GM23338 (cell line): ENCODE measurements around the gene CCDC91. TPM values are rescaled to one million over a fixed set of nuclear protein-coding genes. Genes with fewer than 3 reads are reported as not detected.

Experiments
- ATAC-seq: fragments of 200-7000 bp; cut with Tn5 transposase; 3 replicates; pipeline ENCODE4 v1.9.1; 2020
- DNase-seq: peaks from one replicate; pipeline ENCODE4 v3.0.0-alpha.2; 2015; ENCODE audit warnings: low spot score
- H2AFZ ChIP-seq: fragments of 200-600 bp; sonication (generic); 2 replicates; pipeline ENCODE4 v1.8.0; 2016; ENCODE audit warnings: antibody characterized with exemption, mild to moderate bottlenecking, moderate library complexity
- H3F3A ChIP-seq: fragments of 200-600 bp; sonication (generic); replicated peaks from 2 replicates; pipeline ENCODE4 v1.8.0; 2017; ENCODE audit warnings: antibody characterized with exemption, mixed run types, low read depth
- H3K27ac ChIP-seq: fragments of 200-600 bp; sonication (generic); 2 replicates; pipeline ENCODE4 v1.6.1; 2016; ENCODE audit warnings: low read depth
- H3K27me3 ChIP-seq: fragments of 200-600 bp; sonication (generic); 2 replicates; pipeline ENCODE4 v1.8.0; 2016; ENCODE audit warnings: mild to moderate bottlenecking, mixed run types, moderate library complexity; ENCODE audit not compliant: insufficient read depth
- H3K36me3 ChIP-seq: fragments of 200-600 bp; sonication (generic); 2 replicates; pipeline ENCODE4 v1.8.0; 2016; ENCODE audit warnings: mild to moderate bottlenecking; ENCODE audit not compliant: insufficient read depth
- H3K4me1 ChIP-seq: fragments of 200-600 bp; sonication (generic); 2 replicates; pipeline ENCODE4 v1.8.0; 2016; ENCODE audit warnings: mild to moderate bottlenecking, moderate library complexity; ENCODE audit not compliant: insufficient read depth
- H3K4me2 ChIP-seq: fragments of 200-600 bp; sonication (generic); 2 replicates; pipeline ENCODE4 v1.7.1; 2017; ENCODE audit warnings: mixed run types
- H3K4me3 ChIP-seq: fragments of 200-600 bp; sonication (generic); 2 replicates; pipeline ENCODE4 v1.6.1; 2016; ENCODE audit warnings: mixed run types
- H3K79me2 ChIP-seq: fragments of 200-600 bp; sonication (generic); replicated peaks from 2 replicates; pipeline ENCODE4 v1.8.0; 2017; ENCODE audit warnings: mild to moderate bottlenecking; ENCODE audit not compliant: insufficient read depth
- H3K9me2 ChIP-seq: fragments of 200-600 bp; sonication (generic); 2 replicates; pipeline ENCODE4 v1.8.0; 2017; ENCODE audit not compliant: insufficient read depth
- H4K20me1 ChIP-seq: fragments of 200-600 bp; sonication (generic); replicated peaks from 2 replicates; pipeline ENCODE4 v1.8.0; 2017; ENCODE audit warnings: mild to moderate bottlenecking; ENCODE audit not compliant: insufficient read depth
- H3K27ac Mint-ChIP-seq: 2 replicates; pipeline ENCODE4 v1.8.0; 2020; ENCODE audit warnings: inconsistent platforms, mild to moderate bottlenecking, moderate library complexity, mixed read lengths
- H3K27me3 Mint-ChIP-seq: 3 replicates; pipeline ENCODE4 v1.8.0; 2022; ENCODE audit warnings: low read depth, mild to moderate bottlenecking, moderate library complexity, mixed read lengths, inconsistent platforms; ENCODE audit not compliant: insufficient read depth, poor library complexity
- H3K36me3 Mint-ChIP-seq: 3 replicates; pipeline ENCODE4 v1.8.0; 2021; ENCODE audit warnings: low read depth, mild to moderate bottlenecking, inconsistent platforms, moderate library complexity, mixed read lengths
- H3K4me1 Mint-ChIP-seq: 3 replicates; pipeline ENCODE4 v1.8.0; 2020; ENCODE audit warnings: mild to moderate bottlenecking, inconsistent platforms, mixed read lengths
- H3K4me3 Mint-ChIP-seq: 3 replicates; pipeline ENCODE4 v1.8.0; 2021; ENCODE audit warnings: moderate library complexity, mild to moderate bottlenecking, inconsistent platforms, mixed read lengths
- H3K9me3 Mint-ChIP-seq: 3 replicates; pipeline ENCODE4 v1.8.0; 2020; ENCODE audit warnings: moderate library complexity, mild to moderate bottlenecking, inconsistent platforms, mixed read lengths
- CREB1 ChIP-seq: fragments of 250-450 bp; sonication (Bioruptor Pico); IDR thresholded peaks from 2 replicates; pipeline ENCODE4 v1.5.0; 2020; ENCODE audit warnings: low read depth, mild to moderate bottlenecking, moderate library complexity
- ETS1 ChIP-seq: IDR thresholded peaks from 2 replicates; pipeline ENCODE4 v1.6.1; 2016; ENCODE audit warnings: antibody characterized with exemption
- EZH2 ChIP-seq: fragments of 200-600 bp; sonication (generic); IDR thresholded peaks from one replicate; pipeline ENCODE4 v1.8.0; 2017; ENCODE audit warnings: antibody characterized with exemption, mild to moderate bottlenecking, low read depth; ENCODE audit not compliant: unreplicated experiment
- EZH2phosphoT487 ChIP-seq: fragments of 200-600 bp; sonication (generic); IDR thresholded peaks from one replicate; pipeline ENCODE4 v1.8.1; 2018; ENCODE audit warnings: antibody characterized with exemption; ENCODE audit not compliant: unreplicated experiment
- JUNB ChIP-seq: IDR thresholded peaks from one replicate; pipeline ENCODE4 v1.6.1; 2016; ENCODE audit warnings: antibody characterized with exemption; ENCODE audit not compliant: unreplicated experiment
- NANOG ChIP-seq: IDR thresholded peaks from 2 replicates; pipeline ENCODE4 v1.6.1; 2016; ENCODE audit warnings: antibody characterized with exemption, borderline replicate concordance
- POLR2AphosphoS5 ChIP-seq: IDR thresholded peaks from 2 replicates; pipeline ENCODE4 v1.6.1; 2016; ENCODE audit warnings: antibody characterized with exemption, low read depth
- STAT1 ChIP-seq: IDR thresholded peaks from one replicate; pipeline ENCODE4 v1.6.1; 2016; ENCODE audit warnings: antibody characterized with exemption; ENCODE audit not compliant: unreplicated experiment
- ZNF114 ChIP-seq: fragments of 250-450 bp; sonication (Bioruptor Pico); IDR thresholded peaks from 2 replicates; pipeline ENCODE4 v1.5.0; 2020; ENCODE audit warnings: mild to moderate bottlenecking, moderate library complexity
- ZNF462 ChIP-seq: fragments of 250-450 bp; sonication (Bioruptor Pico); IDR thresholded peaks from 2 replicates; pipeline ENCODE4 v1.5.0; 2020; ENCODE audit warnings: mild to moderate bottlenecking, moderate library complexity
- polyA plus RNA-seq: library from polyadenylated mRNA; unstranded; fragments of >200 nt; fragmentation: Nextera tagmentation; extraction: Ambion mirVana; gene quantifications from 2 replicates; pipeline ENCODE4 v1.2.1, GENCODE V29; 2016
- total RNA-seq: library from RNA; depleted of rRNA; stranded (reverse); fragments of >200 nt; shearing (Covaris generic); gene quantifications from 2 replicates; pipeline ENCODE4 v1.2.3, GENCODE V29; 2014
- TF ChIP-seq, protein P1 (sequence below), 2 experiments: fragments of 200-600 bp in 1 of 2; sonication (generic) in 1 of 2; conservative IDR thresholded peaks; 2 replicates each; pipeline versions ENCODE4 v1.5.1 to v1.6.1; 2016 to 2017; ENCODE audit warnings: antibody characterized with exemption in 2 of 2, low read depth in 2 of 2, mild to moderate bottlenecking in 2 of 2, moderate library complexity in 1 of 2
- TF ChIP-seq, protein P2 (sequence below): IDR thresholded peaks from one replicate; pipeline ENCODE4 v1.6.1; 2018; ENCODE audit warnings: antibody characterized with exemption; ENCODE audit not compliant: unreplicated experiment

The CCDC91 gene
- total and polyA plus RNA-seq, 2 experiments from 2014 or later, result 24.7 to 48.7 TPM

GRCh38 chr12:28340261-28341045, 150.2 kb downstream of the CCDC91 start:
- no peak overlapping the region for H3K27ac Mint-ChIP-seq
- no peak; the same call in 2 of the 3 replicates for ATAC-seq
- H3K27me3 Mint-ChIP-seq, result peaks cover 3% of the 10 kb centered on the region

More at GRCh38 chr12:28340261-28341045, 150.2 kb downstream of the CCDC91 start:
- H2AFZ ChIP-seq, result no peak overlapping the region
- no peaks in the 10 kb centered on the region for H3K79me2 ChIP-seq
- H3F3A ChIP-seq, result no peaks in the 10 kb centered on the region
- H3K4me2 ChIP-seq, result no peak overlapping the region
- DNase-seq, result no peak
- Mint-ChIP-seq H3K4me3 (no peak overlapping the region), H3K36me3 (no peaks in the 10 kb centered on the region), H3K4me1 (peaks cover 4% of the 10 kb centered on the region; the same call in 2 of the 3 replicates), H3K9me3 (no peaks in the 10 kb centered on the region)
- no peak overlapping the region for H3K4me3 ChIP-seq
- no peaks in the 10 kb centered on the region for H4K20me1 ChIP-seq
- no peaks in the 10 kb centered on the region for H3K36me3 ChIP-seq
- TF ChIP-seq ZNF114 (CRISPR knock-in tag) (no peak), POLR2AphosphoS5 (no peak), NANOG (no peak), JUNB (no peak), EZH2 (no peak), CREB1 (CRISPR knock-in tag) (no peak), STAT1 (no peak), ZNF462 (no peak), ETS1 (no peak), EZH2phosphoT487 (no peak)
- TF ChIP-seq, protein P1, sequence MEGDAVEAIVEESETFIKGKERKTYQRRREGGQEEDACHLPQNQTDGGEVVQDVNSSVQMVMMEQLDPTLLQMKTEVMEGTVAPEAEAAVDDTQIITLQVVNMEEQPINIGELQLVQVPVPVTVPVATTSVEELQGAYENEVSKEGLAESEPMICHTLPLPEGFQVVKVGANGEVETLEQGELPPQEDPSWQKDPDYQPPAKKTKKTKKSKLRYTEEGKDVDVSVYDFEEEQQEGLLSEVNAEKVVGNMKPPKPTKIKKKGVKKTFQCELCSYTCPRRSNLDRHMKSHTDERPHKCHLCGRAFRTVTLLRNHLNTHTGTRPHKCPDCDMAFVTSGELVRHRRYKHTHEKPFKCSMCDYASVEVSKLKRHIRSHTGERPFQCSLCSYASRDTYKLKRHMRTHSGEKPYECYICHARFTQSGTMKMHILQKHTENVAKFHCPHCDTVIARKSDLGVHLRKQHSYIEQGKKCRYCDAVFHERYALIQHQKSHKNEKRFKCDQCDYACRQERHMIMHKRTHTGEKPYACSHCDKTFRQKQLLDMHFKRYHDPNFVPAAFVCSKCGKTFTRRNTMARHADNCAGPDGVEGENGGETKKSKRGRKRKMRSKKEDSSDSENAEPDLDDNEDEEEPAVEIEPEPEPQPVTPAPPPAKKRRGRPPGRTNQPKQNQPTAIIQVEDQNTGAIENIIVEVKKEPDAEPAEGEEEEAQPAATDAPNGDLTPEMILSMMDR (conservative IDR thresholded peaks at IDR 0.05; ENCODE audit: low read depth in 2 of 2), result no peak
- TF ChIP-seq, protein P2, sequence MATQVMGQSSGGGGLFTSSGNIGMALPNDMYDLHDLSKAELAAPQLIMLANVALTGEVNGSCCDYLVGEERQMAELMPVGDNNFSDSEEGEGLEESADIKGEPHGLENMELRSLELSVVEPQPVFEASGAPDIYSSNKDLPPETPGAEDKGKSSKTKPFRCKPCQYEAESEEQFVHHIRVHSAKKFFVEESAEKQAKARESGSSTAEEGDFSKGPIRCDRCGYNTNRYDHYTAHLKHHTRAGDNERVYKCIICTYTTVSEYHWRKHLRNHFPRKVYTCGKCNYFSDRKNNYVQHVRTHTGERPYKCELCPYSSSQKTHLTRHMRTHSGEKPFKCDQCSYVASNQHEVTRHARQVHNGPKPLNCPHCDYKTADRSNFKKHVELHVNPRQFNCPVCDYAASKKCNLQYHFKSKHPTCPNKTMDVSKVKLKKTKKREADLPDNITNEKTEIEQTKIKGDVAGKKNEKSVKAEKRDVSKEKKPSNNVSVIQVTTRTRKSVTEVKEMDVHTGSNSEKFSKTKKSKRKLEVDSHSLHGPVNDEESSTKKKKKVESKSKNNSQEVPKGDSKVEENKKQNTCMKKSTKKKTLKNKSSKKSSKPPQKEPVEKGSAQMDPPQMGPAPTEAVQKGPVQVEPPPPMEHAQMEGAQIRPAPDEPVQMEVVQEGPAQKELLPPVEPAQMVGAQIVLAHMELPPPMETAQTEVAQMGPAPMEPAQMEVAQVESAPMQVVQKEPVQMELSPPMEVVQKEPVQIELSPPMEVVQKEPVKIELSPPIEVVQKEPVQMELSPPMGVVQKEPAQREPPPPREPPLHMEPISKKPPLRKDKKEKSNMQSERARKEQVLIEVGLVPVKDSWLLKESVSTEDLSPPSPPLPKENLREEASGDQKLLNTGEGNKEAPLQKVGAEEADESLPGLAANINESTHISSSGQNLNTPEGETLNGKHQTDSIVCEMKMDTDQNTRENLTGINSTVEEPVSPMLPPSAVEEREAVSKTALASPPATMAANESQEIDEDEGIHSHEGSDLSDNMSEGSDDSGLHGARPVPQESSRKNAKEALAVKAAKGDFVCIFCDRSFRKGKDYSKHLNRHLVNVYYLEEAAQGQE, result no peak
- H3K4me1 ChIP-seq, result no peaks in the 10 kb centered on the region
- no peaks in the 10 kb centered on the region for H3K9me2 ChIP-seq
- no peak overlapping the region for H3K27ac ChIP-seq
- no peaks in the 10 kb centered on the region for H3K27me3 ChIP-seq
